ENCODE results near the gene SERPINA1.
"Not testable (repeated sequence)": the region's sequence is repeated elsewhere in the genome, so short reads cannot be mapped to it uniquely, and the experiment has no call there.

Gene SERPINA1

GRCh38 chr14:94409430-94409829, 21.0 kb upstream of the SERPINA1 start:
- not testable (repeated sequence) for H3K4me1 ChIP-seq (ENCODE audit: control insufficient read depth, insufficient read depth, low read length); H3K27me3 ChIP-seq (ENCODE audit: control insufficient read depth, insufficient read depth, low read length); H3K4me3 ChIP-seq (ENCODE audit: low read depth, low read length); H3K36me3 ChIP-seq (ENCODE audit: control insufficient read depth, insufficient read depth, low read length); H3K9ac ChIP-seq (ENCODE audit: low read length); H3K27ac ChIP-seq (ENCODE audit: low read depth, low read length)
- H3K9me3 ChIP-seq (ENCODE audit: control insufficient read depth, insufficient read depth, low read depth, low read length): peaks cover 23% of the 10 kb centered on the region

GRCh38 chr14:94408546-94409095, 20.2 kb upstream of the SERPINA1 start:
- Histone ChIP-seq H3K36me3 (ENCODE audit: control insufficient read depth, insufficient read depth, low read length) (no peaks in the 10 kb centered on the region), H3K9ac (ENCODE audit: low read length) (no peak overlapping the region), H3K4me1 (ENCODE audit: control insufficient read depth, insufficient read depth, low read length) (peaks cover 7% of the 10 kb centered on the region; the same call in 1 of the 2 replicates), H3K9me3 (ENCODE audit: control insufficient read depth, insufficient read depth, low read depth, low read length) (peaks cover 19% of the 10 kb centered on the region), H3K27ac (ENCODE audit: low read depth, low read length) (peak overlapping the region; percentile 68; the same call in 1 of the 2 replicates), H3K4me3 (ENCODE audit: low read depth, low read length) (no peak overlapping the region), H3K27me3 (ENCODE audit: control insufficient read depth, insufficient read depth, low read length) (no peaks in the 10 kb centered on the region)

GRCh38 chr14:94407906-94408305, 19.5 kb upstream of the SERPINA1 start:
- Histone ChIP-seq H3K4me3 (ENCODE audit: low read depth, low read length) (no peak overlapping the region), H3K9me3 (ENCODE audit: control insufficient read depth, insufficient read depth, low read depth, low read length) (peaks cover 19% of the 10 kb centered on the region), H3K27ac (ENCODE audit: low read depth, low read length) (peak overlapping the region; percentile 68), H3K9ac (ENCODE audit: low read length) (no peak overlapping the region), H3K36me3 (ENCODE audit: control insufficient read depth, insufficient read depth, low read length) (no peaks in the 10 kb centered on the region), H3K4me1 (ENCODE audit: control insufficient read depth, insufficient read depth, low read length) (peaks cover 7% of the 10 kb centered on the region; the same call in 1 of the 2 replicates), H3K27me3 (ENCODE audit: control insufficient read depth, insufficient read depth, low read length) (no peaks in the 10 kb centered on the region)

DNA sequence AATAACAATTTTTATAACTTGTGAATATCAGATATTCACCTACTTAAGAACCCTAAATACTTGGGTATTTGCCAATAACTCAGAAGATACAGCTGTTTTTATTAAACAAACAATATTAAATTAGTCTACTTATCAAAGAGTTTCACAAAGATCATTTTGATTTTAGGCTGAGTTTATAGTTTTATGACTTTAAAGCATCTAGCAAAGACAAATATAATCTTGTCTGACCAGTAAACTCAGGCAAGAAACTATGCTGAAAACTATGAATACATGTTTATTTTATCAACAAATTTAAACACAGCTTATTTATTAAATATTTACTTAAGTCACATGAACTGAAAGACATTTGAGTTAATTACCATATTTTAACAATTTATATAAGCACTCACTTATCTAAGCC, 18.5 kb upstream of the SERPINA1 start:
- Histone ChIP-seq H3K4me1 (ENCODE audit: control insufficient read depth, insufficient read depth, low read length) (peaks cover 7% of the 10 kb centered on the region; the same call in 1 of the 2 replicates), H3K9ac (ENCODE audit: low read length) (no peak overlapping the region), H3K27me3 (ENCODE audit: control insufficient read depth, insufficient read depth, low read length) (no peaks in the 10 kb centered on the region), H3K4me3 (ENCODE audit: low read depth, low read length) (no peak overlapping the region), H3K27ac (ENCODE audit: low read depth, low read length) (0 out of 2 replicates have a peak overlapping the region, but pooled peaks have one; percentile 68), H3K9me3 (ENCODE audit: control insufficient read depth, insufficient read depth, low read depth, low read length) (peaks cover 19% of the 10 kb centered on the region), H3K36me3 (ENCODE audit: control insufficient read depth, insufficient read depth, low read length) (no peaks in the 10 kb centered on the region)

GRCh38 chr14:94405486-94405885, 17.1 kb upstream of the SERPINA1 start:
- no peak overlapping the region for H3K27ac ChIP-seq (ENCODE audit: low read depth, low read length)
- no peaks in the 10 kb centered on the region for H3K36me3 ChIP-seq (ENCODE audit: control insufficient read depth, insufficient read depth, low read length)
- no peaks in the 10 kb centered on the region for H3K27me3 ChIP-seq (ENCODE audit: control insufficient read depth, insufficient read depth, low read length)
- H3K4me1 ChIP-seq (ENCODE audit: control insufficient read depth, insufficient read depth, low read length): peaks cover 7% of the 10 kb centered on the region; the same call in 1 of the 2 replicates
- peaks cover 14% of the 10 kb centered on the region for H3K9me3 ChIP-seq (ENCODE audit: control insufficient read depth, insufficient read depth, low read depth, low read length)
- H3K9ac ChIP-seq (ENCODE audit: low read length): no peak overlapping the region
- no peak overlapping the region for H3K4me3 ChIP-seq (ENCODE audit: low read depth, low read length)

- Histone ChIP-seq H3K27me3 (ENCODE audit: control insufficient read depth, insufficient read depth, low read length) (no peaks in the 10 kb centered on the region), H3K9me3 (ENCODE audit: control insufficient read depth, insufficient read depth, low read depth, low read length) (peaks cover 14% of the 10 kb centered on the region), H3K27ac (ENCODE audit: low read depth, low read length) (no peak overlapping the region), H3K4me3 (ENCODE audit: low read depth, low read length) (no peak overlapping the region), H3K36me3 (ENCODE audit: control insufficient read depth, insufficient read depth, low read length) (no peaks in the 10 kb centered on the region), H3K9ac (ENCODE audit: low read length) (no peak overlapping the region), H3K4me1 (ENCODE audit: control insufficient read depth, insufficient read depth, low read length) (peaks cover 15% of the 10 kb centered on the region; the same call in 1 of the 2 replicates)
Observed at GRCh38 chr14:94404561-94404960, 16.2 kb upstream of the SERPINA1 start.

DNA sequence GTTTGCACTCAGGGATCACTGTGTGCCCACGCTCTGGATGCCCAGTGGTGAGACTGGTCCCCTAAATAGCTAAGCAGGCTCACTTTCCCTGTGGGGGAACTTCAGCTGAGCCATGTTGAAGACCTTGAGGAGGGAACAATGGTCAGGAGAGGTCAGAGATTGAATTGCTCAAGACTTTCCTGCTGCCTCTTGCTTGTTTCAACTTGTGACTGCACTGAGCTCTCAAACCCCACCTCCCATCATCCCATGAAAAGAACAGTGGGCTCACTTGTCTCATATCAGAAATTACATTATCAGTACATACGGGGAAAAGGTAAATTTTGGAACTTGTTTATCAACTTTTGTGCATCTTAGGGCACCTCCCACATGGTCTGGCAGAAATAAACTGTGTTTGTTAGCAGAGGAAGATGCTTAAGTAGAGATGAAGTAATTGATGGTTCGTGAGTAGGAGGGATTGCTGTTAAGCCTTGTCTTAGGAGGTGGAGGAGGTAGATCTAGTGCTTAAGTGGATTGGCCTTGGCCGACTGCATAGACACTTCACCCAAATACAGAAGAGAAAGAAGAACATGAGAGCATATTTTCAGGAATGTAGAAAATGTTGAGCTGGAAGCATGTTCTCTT, 15.0 kb upstream of the SERPINA1 start:
- H3K9ac ChIP-seq (ENCODE audit: low read length): no peak overlapping the region
- H3K4me1 ChIP-seq (ENCODE audit: control insufficient read depth, insufficient read depth, low read length): peaks cover 19% of the 10 kb centered on the region
- H3K27ac ChIP-seq (ENCODE audit: low read depth, low read length): no peak overlapping the region
- H3K27me3 ChIP-seq (ENCODE audit: control insufficient read depth, insufficient read depth, low read length): no peaks in the 10 kb centered on the region
- peaks cover 14% of the 10 kb centered on the region for H3K9me3 ChIP-seq (ENCODE audit: control insufficient read depth, insufficient read depth, low read depth, low read length)
- no peaks in the 10 kb centered on the region for H3K36me3 ChIP-seq (ENCODE audit: control insufficient read depth, insufficient read depth, low read length)
- H3K4me3 ChIP-seq (ENCODE audit: low read depth, low read length): no peak overlapping the region

DNA sequence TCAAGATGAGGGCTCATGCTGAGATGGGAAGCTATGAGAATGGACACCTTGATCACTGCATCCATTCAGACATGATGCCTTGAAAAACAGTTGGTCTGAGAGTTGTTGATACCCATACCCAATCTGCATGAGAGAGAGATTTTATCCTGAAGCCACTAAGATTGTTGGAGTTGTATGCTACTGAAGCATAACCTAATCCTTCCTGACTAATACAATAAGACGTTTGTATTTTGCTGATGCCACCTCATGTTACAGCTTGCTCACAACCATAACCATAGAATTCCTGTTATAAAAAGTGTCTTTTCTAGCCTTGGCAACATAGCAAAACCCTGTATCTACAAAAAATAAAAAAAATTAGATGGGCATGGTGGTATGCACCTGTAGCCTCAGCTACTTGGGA, 12.7 kb upstream of the SERPINA1 start:
- H3K4me3 ChIP-seq (ENCODE audit: low read depth, low read length): no peak overlapping the region
- H3K9ac ChIP-seq (ENCODE audit: low read length): no peak overlapping the region
- no peaks in the 10 kb centered on the region for H3K36me3 ChIP-seq (ENCODE audit: control insufficient read depth, insufficient read depth, low read length)
- H3K9me3 ChIP-seq (ENCODE audit: control insufficient read depth, insufficient read depth, low read depth, low read length): peaks cover 12% of the 10 kb centered on the region
- no peaks in the 10 kb centered on the region for H3K27me3 ChIP-seq (ENCODE audit: control insufficient read depth, insufficient read depth, low read length)
- no peak overlapping the region for H3K27ac ChIP-seq (ENCODE audit: low read depth, low read length)
- H3K4me1 ChIP-seq (ENCODE audit: control insufficient read depth, insufficient read depth, low read length): peaks cover 41% of the 10 kb centered on the region

- H3K27ac ChIP-seq (ENCODE audit: low read depth, low read length): no peak overlapping the region
Observed at GRCh38 chr14:94400422-94400841, 12.0 kb upstream of the SERPINA1 start.

GRCh38 chr14:94398536-94398935, 10.1 kb upstream of the SERPINA1 start:
- no peaks in the 10 kb centered on the region for H3K9me3 ChIP-seq (ENCODE audit: control insufficient read depth, insufficient read depth, low read depth, low read length)
- H3K9ac ChIP-seq (ENCODE audit: low read length): peak overlapping the region; percentile 5
- peaks cover 46% of the 10 kb centered on the region for H3K4me1 ChIP-seq (ENCODE audit: control insufficient read depth, insufficient read depth, low read length)
- H3K4me3 ChIP-seq (ENCODE audit: low read depth, low read length): peak overlapping the region; percentile 34; the same call in 1 of the 2 replicates
- H3K27ac ChIP-seq (ENCODE audit: low read depth, low read length): no peak overlapping the region
- H3K36me3 ChIP-seq (ENCODE audit: control insufficient read depth, insufficient read depth, low read length): no peaks in the 10 kb centered on the region
- H3K27me3 ChIP-seq (ENCODE audit: control insufficient read depth, insufficient read depth, low read length): no peaks in the 10 kb centered on the region

More at GRCh38 chr14:94400422-94400841, 12.0 kb upstream of the SERPINA1 start:
- peaks cover 46% of the 10 kb centered on the region for H3K4me1 ChIP-seq (ENCODE audit: control insufficient read depth, insufficient read depth, low read length)
- H3K9me3 ChIP-seq (ENCODE audit: control insufficient read depth, insufficient read depth, low read depth, low read length): peaks cover 9% of the 10 kb centered on the region
- H3K9ac ChIP-seq (ENCODE audit: low read length): no peak overlapping the region
- no peaks in the 10 kb centered on the region for H3K36me3 ChIP-seq (ENCODE audit: control insufficient read depth, insufficient read depth, low read length)
- H3K27me3 ChIP-seq (ENCODE audit: control insufficient read depth, insufficient read depth, low read length): no peaks in the 10 kb centered on the region
- no peak overlapping the region for H3K4me3 ChIP-seq (ENCODE audit: low read depth, low read length)

GRCh38 chr14:94398182-94398479, 9.7 kb upstream of the SERPINA1 start:
- H3K36me3 ChIP-seq (ENCODE audit: control insufficient read depth, insufficient read depth, low read length): no peaks in the 10 kb centered on the region
- no peaks in the 10 kb centered on the region for H3K27me3 ChIP-seq (ENCODE audit: control insufficient read depth, insufficient read depth, low read length)
- no peak overlapping the region for H3K27ac ChIP-seq (ENCODE audit: low read depth, low read length)
- H3K9ac ChIP-seq (ENCODE audit: low read length): peak overlapping the region; percentile 5
- no peaks in the 10 kb centered on the region for H3K9me3 ChIP-seq (ENCODE audit: control insufficient read depth, insufficient read depth, low read depth, low read length)
- peaks cover 46% of the 10 kb centered on the region for H3K4me1 ChIP-seq (ENCODE audit: control insufficient read depth, insufficient read depth, low read length)
- H3K4me3 ChIP-seq (ENCODE audit: low read depth, low read length): peak overlapping the region; percentile 34; the same call in 1 of the 2 replicates

Measured in HUES6 (cell line).